NCI-H1092 treated with DMSO at 0.1 percent for 48 hours (cell line): ENCODE results near the gene CKS2.
"Not testable (repeated sequence)": the region's sequence is repeated elsewhere in the genome, so short reads cannot be mapped to it uniquely, and the experiment has no call there.

ENCODE experiments used
- DNase-seq: peaks from one replicate; lab custom pipeline; 2025; lab: John Stamatoyannopoulos, UW

The CKS2 gene

DNA sequence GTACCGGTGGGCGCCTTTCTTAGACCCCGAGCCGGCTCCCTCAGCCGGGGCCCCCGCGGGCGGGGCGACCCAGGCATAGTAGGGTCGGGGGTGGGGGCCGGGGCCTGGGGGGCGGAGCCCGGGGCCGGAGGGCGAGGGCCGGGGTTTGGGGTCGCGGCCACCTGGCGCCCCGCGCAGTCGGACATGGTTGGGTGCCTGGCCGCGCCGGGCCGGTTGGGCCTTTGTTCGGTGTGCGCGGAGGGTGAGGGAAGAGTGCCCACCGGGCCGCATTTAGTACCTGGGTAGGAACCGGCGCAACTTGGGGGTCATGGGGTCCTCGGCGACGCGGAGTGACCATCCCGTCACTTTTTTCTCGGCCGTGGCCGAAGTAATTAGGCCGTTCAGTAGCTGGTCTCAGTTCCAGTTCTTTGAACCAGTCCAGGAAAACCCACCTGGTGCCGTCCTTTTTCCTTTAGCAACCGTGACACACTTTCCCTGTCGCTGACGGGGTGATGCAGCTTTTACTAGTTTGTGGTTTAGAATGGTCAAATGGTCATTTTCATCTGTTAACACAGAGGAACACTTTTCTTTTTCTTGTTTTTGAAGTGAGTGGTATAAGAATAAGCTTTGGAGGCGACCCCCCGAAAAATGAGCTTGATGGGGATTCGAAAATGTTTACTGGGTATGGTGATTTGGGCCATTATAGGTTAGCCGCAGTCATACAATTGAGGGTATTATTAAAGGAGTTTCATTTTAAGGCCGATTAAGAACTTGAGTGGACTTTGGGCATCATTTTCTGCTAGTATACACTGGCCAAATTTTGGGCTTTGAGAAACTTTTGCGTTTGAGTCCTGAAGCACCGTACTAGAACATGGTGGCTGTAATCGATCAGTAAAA lies 589 bp downstream of the CKS2 start:
- DNase-seq, result no peak

DNA sequence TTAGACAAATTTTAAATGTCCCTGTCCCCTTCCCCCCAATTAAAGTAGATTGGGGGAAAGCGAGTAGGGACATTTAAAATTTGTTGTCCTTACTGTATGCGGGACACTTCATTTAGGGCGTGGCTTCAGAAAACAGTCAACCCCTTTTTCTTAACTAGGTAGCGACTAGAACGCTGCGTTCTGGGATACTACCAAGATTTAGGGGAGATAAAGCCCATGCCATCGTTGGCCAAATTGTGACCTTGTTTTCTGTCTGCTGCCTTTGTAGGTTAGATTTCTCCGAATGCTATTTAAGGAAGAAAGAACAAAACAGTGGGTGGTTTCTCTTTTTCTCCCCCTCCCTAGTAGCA lies 1.2 kb downstream of the CKS2 start:
- no peak for DNase-seq

DNA sequence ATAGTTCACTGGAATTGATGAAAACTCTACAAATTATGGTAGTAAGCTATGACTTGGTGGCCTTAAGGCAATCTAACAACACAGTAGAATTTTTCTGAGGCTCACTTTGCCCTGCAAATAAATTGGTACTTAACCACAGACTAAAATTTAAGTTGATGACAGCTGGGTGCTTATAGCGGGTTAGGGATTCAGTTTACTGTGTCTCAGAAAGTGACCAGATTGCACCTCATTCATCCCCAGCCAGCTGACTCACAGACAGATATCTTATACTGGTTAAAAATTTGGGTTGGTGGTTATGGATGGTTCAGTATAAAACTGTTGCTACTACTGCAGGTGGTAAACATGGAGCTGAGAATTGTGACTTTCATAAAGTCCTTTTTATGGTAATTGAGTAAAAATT lies 2.8 kb downstream of the CKS2 start:
- DNase-seq, result no peak

DNA sequence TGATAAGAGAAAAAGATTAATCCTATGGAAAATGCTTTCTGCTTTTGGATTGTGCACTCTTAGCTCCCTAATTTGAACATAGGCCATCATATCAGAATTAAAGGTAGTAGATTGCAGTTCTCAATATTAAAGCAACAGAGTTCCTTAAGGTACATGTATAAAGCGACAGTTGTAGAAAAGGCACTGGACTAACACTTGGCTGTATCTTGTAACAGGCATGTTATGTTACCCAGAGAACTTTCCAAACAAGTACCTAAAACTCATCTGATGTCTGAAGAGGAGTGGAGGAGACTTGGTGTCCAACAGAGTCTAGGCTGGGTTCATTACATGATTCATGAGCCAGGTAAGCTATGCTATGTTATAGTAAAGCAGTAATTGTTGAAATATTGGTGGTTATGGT lies 4.0 kb downstream of the CKS2 start:
- DNase-seq, result no peak

DNA sequence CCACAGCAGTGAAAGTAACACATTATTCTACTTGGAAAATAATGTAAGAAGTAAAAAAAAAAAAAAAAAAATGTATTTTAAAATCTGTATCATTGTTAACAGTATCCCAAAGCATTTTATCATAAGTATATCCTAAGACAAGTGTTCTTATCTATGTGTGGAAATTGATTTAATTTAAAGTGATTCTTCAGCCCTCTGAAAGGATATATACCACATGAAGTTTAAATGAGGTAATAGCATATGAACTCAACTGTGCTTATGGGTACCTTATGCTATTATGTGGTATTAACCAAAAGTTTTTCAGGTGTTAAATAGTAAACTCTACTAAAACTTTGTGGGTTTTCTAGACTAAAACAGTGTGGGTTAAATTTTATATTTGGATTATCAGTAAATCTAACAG lies 4.5 kb downstream of the CKS2 start:
- no peak for DNase-seq

DNA sequence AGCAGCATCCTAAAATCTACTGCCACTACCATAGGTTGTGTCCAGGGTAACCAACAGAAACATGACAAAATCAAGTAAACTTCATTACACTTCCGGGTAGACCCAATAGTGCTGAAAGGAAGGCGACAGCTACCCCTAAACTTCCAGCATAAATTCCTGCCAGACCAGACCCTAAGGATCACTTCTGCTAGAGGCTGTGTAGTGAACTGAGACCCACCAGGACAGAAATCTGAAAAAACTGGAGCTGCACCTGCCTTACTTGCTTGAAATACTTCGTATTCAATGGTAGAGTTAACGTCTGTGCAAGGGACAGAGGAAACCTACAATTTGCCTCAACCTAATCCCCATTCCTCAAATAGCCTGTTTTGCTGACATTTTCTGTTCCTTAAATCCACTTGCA lies 6.3 kb downstream of the CKS2 start:
- DNase-seq, result no peak

DNA sequence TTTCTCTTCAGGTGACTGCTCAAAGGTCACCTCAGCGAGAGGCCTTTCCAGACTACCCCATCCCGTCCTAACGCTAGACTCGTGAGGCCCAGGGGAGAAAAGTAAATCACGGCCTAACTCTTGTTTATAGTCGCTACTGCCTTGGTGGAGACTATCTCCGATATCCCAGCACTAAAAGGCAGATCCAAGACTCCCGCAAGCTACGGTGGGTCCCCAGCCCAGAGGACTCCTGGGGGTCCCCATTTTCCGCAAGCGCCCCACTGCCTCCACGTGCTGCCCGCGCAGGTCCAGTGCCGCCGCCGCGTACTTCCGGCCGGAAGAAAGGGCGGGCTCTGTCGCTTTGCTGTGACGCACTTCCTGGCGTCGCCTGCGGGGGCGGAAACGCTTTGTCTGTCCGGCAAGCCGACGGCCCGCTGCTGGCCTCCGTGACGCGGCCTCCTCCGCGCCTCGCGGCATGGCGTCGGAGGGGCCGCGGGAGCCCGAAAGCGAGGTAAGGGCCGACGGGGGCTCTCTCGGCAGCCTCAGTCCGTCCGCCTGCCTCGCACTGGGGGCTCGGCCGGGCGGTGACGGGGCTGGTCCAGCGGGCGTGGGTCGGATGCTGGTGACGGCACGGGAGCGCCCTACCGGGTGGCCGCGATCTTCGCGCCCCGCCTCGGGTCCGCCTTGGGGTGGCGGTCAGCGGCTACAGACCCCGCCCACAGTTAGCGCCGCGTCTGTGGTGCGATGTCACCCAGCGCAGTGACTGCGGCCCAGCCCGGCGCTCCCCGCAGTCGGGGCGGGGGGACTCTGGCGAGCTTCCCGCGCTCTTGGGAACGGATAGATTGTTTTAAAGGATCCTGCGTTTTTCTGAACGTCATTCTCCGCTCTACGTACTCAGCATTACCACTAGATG lies 7.4 kb downstream of the CKS2 start, which contains the start of gene SECISBP2:
TSS of gene SECISBP2 (plus strand) at position 378 of the 892 bp plus-strand sequence. CDS start at position 455, 77 bp downstream.
- DNase-seq, result peak; percentile 96

DNA sequence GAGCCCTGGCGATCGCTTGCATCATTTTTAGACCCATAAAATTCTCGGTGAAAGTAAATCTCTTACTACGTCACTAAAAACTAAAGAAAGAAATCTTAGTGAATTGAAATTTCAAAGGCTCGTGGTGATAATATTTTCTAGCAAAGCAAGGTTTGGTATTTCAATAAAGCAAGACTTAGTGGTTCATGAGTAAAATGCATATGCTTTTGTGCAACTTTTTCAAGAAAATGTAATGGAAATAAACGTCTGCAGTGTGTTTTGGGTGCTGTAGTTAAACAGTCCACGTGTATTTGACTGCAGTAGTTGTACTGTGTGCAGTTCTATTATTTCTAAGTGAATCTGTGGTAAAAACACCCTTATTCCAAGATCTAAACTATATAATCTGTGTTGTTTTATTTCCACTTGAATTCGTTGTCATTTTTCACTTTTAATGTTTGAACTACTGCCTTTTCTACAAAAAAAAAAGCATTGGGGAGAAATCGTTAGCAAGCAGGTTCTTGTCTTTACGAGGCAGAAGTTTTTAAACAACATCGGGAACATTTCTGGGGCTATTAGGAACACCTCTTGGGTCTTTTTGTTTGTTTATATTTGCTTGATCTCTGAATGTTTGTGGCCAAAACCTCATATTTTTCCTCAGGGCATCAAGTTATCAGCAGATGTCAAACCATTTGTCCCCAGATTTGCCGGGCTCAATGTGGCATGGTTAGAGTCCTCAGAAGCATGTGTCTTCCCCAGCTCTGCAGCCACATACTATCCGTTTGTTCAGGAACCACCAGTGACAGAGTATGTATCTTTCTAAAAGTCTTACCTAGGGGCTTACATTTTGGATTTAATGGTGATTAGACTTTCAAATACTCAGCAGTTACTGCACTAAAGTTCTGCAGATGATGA lies 8.3 kb downstream of the CKS2 start:
- DNase-seq, result no peak

DNA sequence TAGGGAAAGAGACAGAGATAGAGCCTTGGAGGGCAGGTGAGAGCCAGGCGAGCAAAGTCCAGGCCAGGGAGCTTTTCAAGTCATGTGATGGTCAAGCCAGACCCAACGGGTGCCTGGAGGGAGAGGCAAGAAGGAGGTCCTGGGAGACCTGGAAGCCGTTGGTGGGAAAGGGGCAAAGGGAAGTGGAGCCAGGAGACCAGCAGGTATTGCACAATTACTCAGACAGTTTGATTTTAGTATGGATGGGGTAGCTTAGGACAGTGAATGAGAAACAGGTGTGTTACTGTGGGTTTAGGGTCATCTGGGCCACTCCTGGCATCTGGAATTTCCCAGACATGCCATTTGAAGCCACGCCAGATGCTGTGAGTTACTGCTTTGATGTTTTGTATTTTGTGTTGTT lies 12.4 kb downstream of the CKS2 start:
- DNase-seq, result no peak

DNA sequence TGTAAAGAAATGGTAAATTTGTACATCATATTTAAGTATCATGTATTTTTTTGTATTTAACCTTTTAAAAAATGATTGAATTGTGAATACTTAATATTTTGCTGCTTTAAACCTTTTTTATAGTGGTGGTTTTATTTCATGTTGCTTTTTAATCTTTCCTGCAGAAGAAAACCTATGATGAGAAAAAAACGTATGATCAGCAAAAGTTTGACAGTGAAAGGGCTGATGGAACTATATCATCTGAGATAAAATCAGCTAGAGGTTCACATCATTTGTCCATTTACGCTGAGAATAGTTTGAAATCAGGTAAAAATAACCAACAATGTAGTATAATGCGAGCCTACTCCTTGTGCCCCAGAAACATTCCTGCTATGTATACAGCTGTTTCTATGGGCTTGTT lies 14.7 kb downstream of the CKS2 start:
- no peak for DNase-seq

DNA sequence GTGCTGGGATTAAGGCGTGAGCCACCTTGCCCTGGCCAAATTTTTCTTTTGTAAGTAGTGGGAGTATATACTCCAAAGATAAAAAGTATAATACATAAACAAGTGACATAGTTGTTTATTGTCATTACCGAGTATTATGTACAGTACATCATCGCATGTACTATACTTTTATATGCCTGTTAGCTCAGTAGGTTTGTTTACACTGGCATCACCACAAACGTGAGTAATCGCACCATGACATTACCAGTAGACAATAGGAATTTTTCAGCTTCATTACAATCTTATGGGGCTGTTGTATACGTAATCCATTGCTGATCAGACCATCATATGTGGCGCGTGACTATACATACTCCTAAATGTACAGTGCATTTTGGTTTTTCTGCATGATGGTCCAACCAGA lies 17.1 kb downstream of the CKS2 start:
- no peak for DNase-seq

DNA sequence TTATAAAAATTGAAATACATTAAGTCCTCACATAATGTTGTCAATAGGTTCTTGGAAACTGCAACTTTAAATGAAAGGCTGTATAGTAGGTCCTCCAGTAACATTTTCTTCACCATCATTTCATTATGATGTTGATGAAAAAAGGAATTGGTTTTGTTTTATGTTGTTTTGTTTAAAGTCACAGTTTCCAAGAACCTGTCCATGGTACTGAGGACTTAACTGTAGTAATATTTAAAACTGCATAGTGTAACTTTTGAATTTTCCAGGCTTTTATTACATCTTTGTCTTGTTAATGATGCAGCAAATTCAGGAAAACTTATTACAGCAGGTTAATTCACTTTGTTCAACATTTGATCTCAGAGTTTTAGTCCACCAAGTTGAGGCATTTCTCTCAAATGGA lies 18.9 kb downstream of the CKS2 start:
- DNase-seq, result no peak

DNA sequence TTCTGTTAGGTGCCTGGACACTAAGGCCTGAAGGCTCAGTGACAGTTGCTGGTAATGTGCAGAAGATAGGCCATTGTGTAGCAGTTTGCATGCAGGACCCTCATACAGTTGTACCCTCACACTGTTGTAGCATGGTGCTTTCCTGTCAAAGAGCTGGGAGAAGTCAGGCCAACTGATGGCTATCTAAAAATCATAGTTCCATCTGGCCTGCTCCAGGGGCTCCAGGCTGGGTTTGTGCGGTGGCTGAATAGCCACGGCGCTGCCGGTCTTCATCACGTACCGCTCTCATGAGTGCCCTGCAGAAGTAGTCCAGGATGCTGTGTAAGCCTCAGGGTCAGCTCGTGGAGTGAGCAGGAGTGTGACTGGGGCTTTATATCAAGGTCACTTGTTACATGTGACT lies 19.5 kb downstream of the CKS2 start:
- DNase-seq, result no peak

DNA sequence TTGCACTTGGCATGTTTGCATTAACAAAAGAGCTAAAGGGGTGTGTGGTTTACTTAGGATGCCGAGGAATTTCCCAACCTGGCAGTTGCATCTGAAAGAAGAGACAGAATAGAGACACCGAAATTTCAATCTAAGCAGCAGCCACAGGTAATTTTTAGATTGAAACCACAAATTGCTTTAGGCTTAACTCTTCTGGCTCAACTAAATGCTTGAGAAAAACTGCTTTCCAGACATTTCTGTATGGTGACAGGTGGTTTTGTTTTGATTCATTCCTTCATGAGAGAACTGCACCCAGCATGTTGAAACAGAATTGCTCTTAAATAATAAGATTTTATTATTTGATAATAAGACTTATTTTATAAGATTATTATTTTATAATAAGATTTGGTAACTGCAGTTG lies 28.8 kb downstream of the CKS2 start:
- DNase-seq, result no peak

DNA sequence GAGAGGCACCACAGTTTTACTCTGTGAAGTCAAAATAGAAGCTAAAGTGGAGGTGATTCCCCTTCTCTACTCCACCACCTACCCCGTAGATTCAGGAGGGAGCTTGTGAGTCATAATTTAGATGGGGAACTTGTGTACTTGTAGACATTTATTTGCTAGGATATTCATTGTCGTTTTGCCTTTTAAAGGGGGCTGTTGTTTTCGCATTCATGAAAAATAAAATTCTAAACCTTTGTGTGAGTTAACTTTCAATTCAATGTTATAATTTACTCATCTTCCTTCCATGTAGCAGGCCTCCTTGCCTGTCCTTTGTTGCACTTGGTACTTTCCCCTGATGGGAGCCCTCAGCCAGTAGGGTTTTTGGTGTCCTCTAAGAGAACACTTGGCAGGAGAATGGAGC lies 29.3 kb downstream of the CKS2 start:
- DNase-seq, result no peak

DNA sequence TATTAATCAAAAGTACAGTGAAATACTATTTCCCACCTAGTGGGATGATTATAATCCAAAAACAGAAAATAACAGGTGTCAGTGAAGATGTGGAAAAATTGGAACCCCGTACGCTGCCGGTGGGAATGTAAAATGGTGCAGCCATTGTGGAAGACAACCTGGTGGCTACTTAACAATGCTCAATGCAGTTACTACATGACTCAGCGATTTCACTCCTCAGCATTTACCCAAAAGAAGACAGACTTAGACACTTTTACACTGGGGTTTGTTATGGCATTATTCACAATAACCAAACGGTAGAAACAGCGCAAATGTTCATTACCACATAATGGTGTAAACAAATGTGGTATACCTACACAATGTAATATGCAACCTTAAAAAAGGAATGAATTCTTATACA lies 31.2 kb downstream of the CKS2 start:
- no peak for DNase-seq

DNA sequence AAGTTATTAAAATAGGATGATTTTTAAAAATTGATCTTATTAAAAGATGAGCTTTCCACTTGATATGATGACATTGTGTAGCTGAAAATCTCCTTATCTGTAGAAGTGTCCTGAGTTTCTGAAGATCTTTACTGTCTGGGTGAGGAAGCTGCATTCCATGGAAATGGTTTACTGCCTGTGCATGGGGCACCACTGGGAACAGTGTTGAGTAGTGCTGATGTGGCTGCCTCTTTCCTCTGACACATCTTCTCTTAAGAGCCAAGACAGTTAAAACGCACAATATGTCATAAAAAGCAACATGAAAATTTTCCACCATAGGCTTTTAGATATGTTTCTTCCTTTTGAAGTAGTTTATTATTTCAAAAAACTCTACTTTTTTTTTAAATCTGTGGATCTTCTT lies 32.0 kb downstream of the CKS2 start:
- no peak for DNase-seq

DNA sequence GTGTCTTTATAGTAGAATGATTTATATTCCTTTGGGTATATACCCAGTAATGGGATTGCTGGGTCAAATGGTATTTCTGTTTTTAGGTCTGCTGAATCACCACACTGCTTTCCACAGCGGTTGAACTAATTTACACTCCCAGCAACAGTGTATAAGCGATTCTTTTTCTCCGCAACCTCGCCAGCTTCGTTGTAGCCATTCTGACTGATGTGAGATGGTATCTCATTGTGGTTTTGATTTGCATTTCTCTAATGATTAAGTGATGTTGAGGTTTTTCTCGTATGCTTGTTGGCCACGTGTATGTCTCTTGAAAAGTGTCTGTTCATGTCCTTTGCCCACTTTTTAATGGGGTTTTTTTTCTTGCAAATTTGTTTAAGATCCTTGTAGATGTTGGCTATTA lies 32.8 kb downstream of the CKS2 start:
- DNase-seq, result not testable (repeated sequence)

DNA sequence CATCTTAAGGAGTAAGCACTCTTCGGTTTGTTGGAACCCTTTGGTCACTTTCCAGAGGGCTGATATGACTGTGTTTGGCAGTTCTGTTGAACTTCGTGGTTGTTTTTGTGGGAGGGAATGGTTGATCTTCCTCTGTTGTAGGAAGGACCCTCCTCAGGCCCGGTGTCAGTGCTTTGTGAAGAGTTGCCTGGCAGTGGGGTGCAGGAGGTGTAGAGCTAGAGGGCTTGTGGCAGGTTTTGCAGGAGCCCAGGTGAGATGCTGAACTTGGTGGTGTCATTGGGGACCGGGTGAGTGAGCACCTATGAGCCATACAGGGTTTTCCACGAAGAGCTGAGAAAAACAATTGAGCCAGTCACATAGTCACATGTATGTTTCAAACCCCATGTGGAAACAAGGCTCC lies 34.5 kb downstream of the CKS2 start:
- DNase-seq, result no peak

DNA sequence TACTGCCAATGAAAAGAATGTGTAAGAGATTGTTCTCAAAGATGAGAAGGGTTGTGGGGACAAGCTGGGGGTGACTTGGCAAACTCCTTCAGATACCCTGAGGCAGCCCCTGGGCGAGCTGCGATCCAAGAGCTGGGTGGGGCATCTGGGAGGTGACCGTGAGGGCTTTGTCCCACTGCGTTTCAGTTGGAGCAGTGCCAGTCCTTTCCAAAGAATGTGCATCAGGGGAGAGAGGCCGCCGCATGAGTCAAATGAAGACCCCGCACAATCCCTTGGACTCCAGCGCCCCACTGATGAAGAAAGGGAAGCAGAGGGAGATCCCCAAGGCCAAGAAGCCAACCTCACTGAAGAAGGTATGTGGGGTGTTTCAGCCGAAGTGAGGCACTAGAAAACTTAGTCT lies 35.7 kb downstream of the CKS2 start:
- DNase-seq, result no peak

DNA sequence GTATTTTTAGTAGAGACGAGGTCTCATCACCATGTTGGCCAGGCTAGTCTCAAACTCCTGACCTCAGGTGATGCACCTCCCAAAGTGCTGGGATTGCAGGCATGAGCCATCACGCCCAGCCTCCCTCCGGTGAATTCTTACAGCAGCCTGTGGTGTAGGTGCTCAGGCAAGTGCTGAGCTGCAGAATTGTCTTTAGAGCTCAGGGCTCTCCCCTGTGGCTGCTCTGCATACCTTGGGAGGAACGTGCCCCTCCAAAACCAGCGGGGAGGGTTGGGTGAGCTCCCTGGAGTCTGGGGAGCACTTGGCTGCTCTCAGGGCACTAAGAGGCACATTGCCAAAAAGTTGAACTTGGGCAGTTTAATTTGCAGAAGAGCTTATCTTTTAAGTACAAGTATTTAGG lies 36.7 kb downstream of the CKS2 start:
- no peak for DNase-seq

DNA sequence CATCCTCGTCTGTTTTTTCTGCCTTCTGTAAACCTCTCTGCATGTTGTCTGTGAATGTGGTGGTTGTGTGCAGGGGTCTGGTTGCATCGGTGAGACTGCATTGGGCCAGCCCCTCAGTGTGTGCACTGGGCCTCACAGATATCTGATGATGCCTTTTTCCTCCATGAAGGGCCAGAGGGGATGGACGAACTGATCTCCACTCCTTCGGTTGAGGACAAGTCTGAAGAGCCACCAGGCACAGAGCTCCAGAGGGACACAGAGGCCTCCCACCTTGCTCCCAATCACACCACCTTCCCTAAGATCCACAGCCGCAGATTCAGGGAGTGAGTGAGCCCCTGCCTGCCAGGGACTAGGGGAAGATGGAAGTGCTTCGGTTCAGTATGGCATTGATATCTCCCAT lies 38.6 kb downstream of the CKS2 start:
- no peak for DNase-seq
